Mammary epithelial cell (primary cell): ENCODE data around the gene TBC1D1.

Source experiments
- EZH2 ChIP-seq: IDR thresholded peaks from 2 replicates; pipeline ENCODE4 v1.6.1; 2012; ENCODE audit warnings: low read length, inconsistent platforms, borderline replicate concordance
- TF ChIP-seq, protein P1 (sequence below), 2 donors: IDR thresholded peaks in 1 of 2; conservative IDR thresholded peaks in 1 of 2; 2 replicates each; pipeline ENCODE4 v1.5.1; 2011 to 2012; ENCODE audit warnings: inconsistent platforms in 2 of 2, low read length in 2 of 2, mild to moderate bottlenecking in 2 of 2, control low read depth in 1 of 2, low read depth in 1 of 2; ENCODE audit not compliant: insufficient read depth in 1 of 2; ENCODE audit errors: extremely low read depth in 1 of 2

GRCh38 chr4:38133711-38134480 lies 243.0 kb downstream of the TBC1D1 start:
- TF ChIP-seq EZH2: no peak
- TF ChIP-seq, protein P1, sequence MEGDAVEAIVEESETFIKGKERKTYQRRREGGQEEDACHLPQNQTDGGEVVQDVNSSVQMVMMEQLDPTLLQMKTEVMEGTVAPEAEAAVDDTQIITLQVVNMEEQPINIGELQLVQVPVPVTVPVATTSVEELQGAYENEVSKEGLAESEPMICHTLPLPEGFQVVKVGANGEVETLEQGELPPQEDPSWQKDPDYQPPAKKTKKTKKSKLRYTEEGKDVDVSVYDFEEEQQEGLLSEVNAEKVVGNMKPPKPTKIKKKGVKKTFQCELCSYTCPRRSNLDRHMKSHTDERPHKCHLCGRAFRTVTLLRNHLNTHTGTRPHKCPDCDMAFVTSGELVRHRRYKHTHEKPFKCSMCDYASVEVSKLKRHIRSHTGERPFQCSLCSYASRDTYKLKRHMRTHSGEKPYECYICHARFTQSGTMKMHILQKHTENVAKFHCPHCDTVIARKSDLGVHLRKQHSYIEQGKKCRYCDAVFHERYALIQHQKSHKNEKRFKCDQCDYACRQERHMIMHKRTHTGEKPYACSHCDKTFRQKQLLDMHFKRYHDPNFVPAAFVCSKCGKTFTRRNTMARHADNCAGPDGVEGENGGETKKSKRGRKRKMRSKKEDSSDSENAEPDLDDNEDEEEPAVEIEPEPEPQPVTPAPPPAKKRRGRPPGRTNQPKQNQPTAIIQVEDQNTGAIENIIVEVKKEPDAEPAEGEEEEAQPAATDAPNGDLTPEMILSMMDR (conservative IDR thresholded peaks at IDR 0.05 in 1 of 2, IDR thresholded peaks at IDR 0.05 in 1 of 2; ENCODE audit: extremely low read depth in 1 of 2, insufficient read depth in 1 of 2, low read depth in 1 of 2, low read length in 2 of 2): no peak
